NT2/D1 (cell line): ENCODE measurements around the gene RPL27.
"Not testable (repeated sequence)": the region's sequence is repeated elsewhere in the genome, so short reads cannot be mapped to it uniquely, and the experiment has no call there.

ENCODE experiments used
- DNase-seq: peaks from one replicate; pipeline ENCODE4 v3.0.0-alpha.2; 2011; ENCODE audit warnings: low read depth, low spot score
- H3K27me3 ChIP-seq: 2 replicates; pipeline ENCODE4 v1.6.0; 2011; ENCODE audit warnings: mild to moderate bottlenecking; ENCODE audit not compliant: insufficient read length, insufficient read depth
- H3K36me3 ChIP-seq: 2 replicates; pipeline ENCODE4 v1.6.1; 2011; ENCODE audit warnings: mild to moderate bottlenecking, low read length, mixed read lengths; ENCODE audit not compliant: insufficient read depth, insufficient read length
- H3K4me1 ChIP-seq: 2 replicates; pipeline ENCODE4 v1.5.1; 2011; ENCODE audit not compliant: insufficient read depth, insufficient read length
- H3K4me3 ChIP-seq: 2 replicates; pipeline ENCODE4 v1.5.1; 2011; ENCODE audit warnings: low read depth; ENCODE audit not compliant: insufficient read length
- H3K9ac ChIP-seq: 2 replicates; pipeline ENCODE4 v1.6.0; 2011; ENCODE audit warnings: low read depth; ENCODE audit not compliant: insufficient read length
- H3K9me3 ChIP-seq: 2 replicates; pipeline ENCODE4 v1.5.1; 2011; ENCODE audit warnings: mild to moderate bottlenecking, low read length; ENCODE audit not compliant: insufficient read depth
- SUZ12 ChIP-seq: IDR thresholded peaks from 2 replicates; pipeline ENCODE4 v1.6.1; 2011; ENCODE audit not compliant: insufficient read length, insufficient read depth; ENCODE audit errors: extremely low read depth
- YY1 ChIP-seq: IDR thresholded peaks from 2 replicates; pipeline ENCODE4 v1.6.1; 2011; ENCODE audit not compliant: insufficient read length, insufficient read depth
- ZNF274 ChIP-seq: IDR thresholded peaks from 2 replicates; pipeline ENCODE4 v1.6.1; 2011; ENCODE audit warnings: mild to moderate bottlenecking, low read depth, low read length

Gene RPL27

GRCh38 chr17:42989141-42989540 is 9.1 kb upstream of the RPL27 start:
- no peak for DNase-seq
- Histone ChIP-seq H3K9ac (no peak overlapping the region), H3K4me3 (no peak overlapping the region), H3K9me3 (no peaks in the 10 kb centered on the region), H3K36me3 (peaks cover 93% of the 10 kb centered on the region), H3K4me1 (no peaks in the 10 kb centered on the region), H3K27me3 (no peaks in the 10 kb centered on the region)
- TF ChIP-seq YY1, result no peak
- TF ChIP-seq ZNF274, result no peak
- no peak for TF ChIP-seq SUZ12

DNA sequence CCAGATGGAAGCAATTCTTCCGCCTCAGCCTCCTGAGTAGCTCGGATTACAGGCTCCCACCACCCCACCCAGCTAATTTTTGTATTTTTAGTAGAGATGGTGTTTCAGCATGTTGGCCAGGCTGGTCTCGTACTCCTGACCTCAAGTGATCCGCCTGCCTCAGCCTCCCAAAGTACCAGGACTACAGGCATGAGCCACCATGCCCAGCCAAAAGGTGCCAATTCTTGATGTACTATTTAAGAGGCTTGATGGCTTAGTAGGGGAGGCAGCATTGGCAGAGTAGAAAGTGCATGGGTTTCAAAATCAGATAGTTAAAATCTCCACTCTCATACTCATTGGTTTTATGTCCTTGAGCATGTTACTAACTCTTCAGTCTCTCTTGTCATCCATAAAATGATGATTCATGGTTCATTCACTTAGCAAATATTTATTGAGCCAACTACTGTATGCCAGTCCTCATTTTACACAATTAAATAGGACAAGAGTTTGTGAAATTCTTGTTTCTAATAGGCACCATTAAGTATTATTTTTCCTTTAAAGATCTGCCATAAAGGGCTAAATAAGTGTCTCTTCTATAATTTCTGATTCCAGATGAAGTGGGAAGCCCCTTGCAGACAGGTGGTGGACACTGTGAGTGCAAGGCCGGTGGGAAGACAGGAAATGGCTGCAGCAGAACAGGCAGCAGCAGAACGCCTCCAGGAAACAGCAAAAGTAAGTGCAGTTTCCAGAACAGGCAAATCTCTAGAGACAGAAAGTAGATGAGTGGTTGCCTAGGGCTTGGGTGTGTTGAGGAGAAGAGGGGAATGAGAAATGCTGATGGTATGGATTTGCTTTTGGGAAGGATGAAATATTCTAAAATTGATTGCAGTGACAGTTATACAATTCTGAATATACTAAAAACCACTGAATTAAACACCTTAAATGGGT is 8.2 kb upstream of the RPL27 start:
- H3K27me3 ChIP-seq, result no peaks in the 10 kb centered on the region
- DNase-seq, result no peak
- H3K9ac ChIP-seq, result no peak overlapping the region
- no peaks in the 10 kb centered on the region for H3K9me3 ChIP-seq
- peaks cover 93% of the 10 kb centered on the region for H3K36me3 ChIP-seq
- no peak overlapping the region for H3K4me3 ChIP-seq
- TF ChIP-seq SUZ12 (no peak), ZNF274 (no peak), YY1 (no peak)
- no peaks in the 10 kb centered on the region for H3K4me1 ChIP-seq

DNA sequence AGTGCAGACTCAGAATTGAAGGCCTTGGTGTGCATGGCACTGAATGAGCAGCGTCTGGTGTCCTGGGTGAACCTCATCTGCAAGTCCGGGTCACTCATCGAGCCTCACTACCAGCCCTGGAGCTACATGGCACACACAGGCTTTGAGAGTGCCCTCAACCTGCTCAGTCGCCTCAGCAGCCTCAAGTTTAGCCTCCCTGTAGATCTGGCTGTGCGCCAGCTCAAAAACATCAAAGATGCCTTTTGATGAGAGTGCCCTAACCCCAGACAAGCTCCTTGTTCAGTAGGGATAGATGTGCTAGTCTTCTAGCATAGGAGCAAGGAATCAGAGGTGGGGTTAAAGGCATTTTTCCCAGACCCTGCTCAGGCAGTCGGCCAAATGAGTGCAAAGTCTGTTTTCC is 6.7 kb upstream of the RPL27 start:
- TF ChIP-seq YY1 (no peak), SUZ12 (no peak), ZNF274 (no peak)
- H3K4me1 ChIP-seq, result no peaks in the 10 kb centered on the region
- no peaks in the 10 kb centered on the region for H3K27me3 ChIP-seq
- no peak overlapping the region for H3K4me3 ChIP-seq
- no peaks in the 10 kb centered on the region for H3K9me3 ChIP-seq
- DNase-seq, result no peak
- peaks cover 81% of the 10 kb centered on the region for H3K36me3 ChIP-seq
- no peak overlapping the region for H3K9ac ChIP-seq

DNA sequence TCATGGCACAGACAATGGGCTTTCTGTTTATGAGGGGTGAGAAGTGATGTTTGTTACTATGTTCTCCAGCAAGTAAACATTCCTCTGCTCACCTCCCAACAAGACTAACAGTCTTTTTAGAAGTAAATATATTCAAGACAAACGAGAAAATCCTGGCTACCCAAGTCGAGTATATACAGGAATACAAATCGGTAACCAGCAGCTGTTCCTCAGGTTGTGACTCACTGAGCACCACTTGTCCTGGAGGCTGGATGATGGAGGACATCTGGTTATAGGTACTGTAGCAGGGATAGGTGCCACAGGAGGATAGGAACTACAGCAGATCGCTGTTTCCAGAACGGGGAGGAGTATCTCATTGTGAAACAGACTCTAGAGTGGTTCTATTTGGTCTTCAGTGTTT is 5.3 kb upstream of the RPL27 start:
- Histone ChIP-seq H3K4me1 (no peaks in the 10 kb centered on the region), H3K36me3 (peaks cover 68% of the 10 kb centered on the region), H3K4me3 (no peak overlapping the region), H3K9ac (no peak overlapping the region), H3K27me3 (no peaks in the 10 kb centered on the region), H3K9me3 (no peaks in the 10 kb centered on the region)
- DNase-seq, result no peak
- TF ChIP-seq ZNF274 (no peak), SUZ12 (no peak), YY1 (no peak)

- H3K9me3 ChIP-seq, H3K4me3 ChIP-seq, H3K9ac ChIP-seq, DNase-seq, H3K27me3 ChIP-seq, H3K4me1 ChIP-seq: not testable (repeated sequence)
- H3K36me3 ChIP-seq, result peaks cover 64% of the 10 kb centered on the region
These were observed 4.3 kb upstream of the RPL27 start for GRCh38 chr17:42993913-42994312.

GRCh38 chr17:42997390-42997983 is 732 bp upstream of the RPL27 start:
- peaks cover 5% of the 10 kb centered on the region for H3K4me1 ChIP-seq
- no peak for TF ChIP-seq YY1
- no peak for TF ChIP-seq SUZ12
- TF ChIP-seq ZNF274, result no peak
- H3K9ac ChIP-seq, result peak overlapping the region; percentile 69
- peak overlapping the region; percentile 12 for H3K4me3 ChIP-seq
- peaks cover 63% of the 10 kb centered on the region for H3K36me3 ChIP-seq
- no peaks in the 10 kb centered on the region for H3K9me3 ChIP-seq
- no peaks in the 10 kb centered on the region for H3K27me3 ChIP-seq
- no peak for DNase-seq

- Histone ChIP-seq H3K4me1 (peaks cover 8% of the 10 kb centered on the region), H3K36me3 (peaks cover 62% of the 10 kb centered on the region), H3K9me3 (no peaks in the 10 kb centered on the region), H3K27me3 (no peaks in the 10 kb centered on the region), H3K4me3 (peak overlapping the region; percentile 98), H3K9ac (peak overlapping the region; percentile 100)
- TF ChIP-seq YY1 (no peak), SUZ12 (no peak), ZNF274 (no peak)
- DNase-seq, result no peak
These were observed 845 bp downstream of the RPL27 start for GRCh38 chr17:42999003-42999525.

DNA sequence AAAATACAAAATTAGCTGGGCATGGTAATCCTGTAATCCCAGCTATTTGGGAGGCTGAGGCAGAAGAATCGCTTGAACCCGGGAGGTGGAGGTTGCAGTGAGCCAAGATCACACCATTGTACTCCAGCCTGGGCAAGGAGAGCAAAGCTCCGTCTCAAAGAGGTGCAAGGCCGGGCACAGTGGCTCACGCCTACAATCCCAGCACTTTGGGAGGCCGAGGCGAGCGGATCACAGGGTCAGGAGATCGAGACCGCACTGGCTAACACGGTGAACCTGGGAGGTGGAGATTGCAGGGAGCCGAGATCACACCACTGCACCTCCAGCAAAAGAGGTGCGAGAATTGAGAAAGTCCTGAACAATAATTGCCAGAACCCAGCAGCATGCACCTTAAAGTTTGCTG is 2.7 kb downstream of the RPL27 start:
- DNase-seq, H3K4me3 ChIP-seq, H3K9me3 ChIP-seq, H3K4me1 ChIP-seq, H3K27me3 ChIP-seq: not testable (repeated sequence)
- peaks cover 69% of the 10 kb centered on the region for H3K36me3 ChIP-seq
- peak overlapping the region; percentile 70 for H3K9ac ChIP-seq
